GM23338 (cell line): Measurements from ENCODE around the gene IL18R1. TPM values are rescaled to one million over a fixed set of nuclear protein-coding genes. Genes with fewer than 3 reads are reported as not detected.

Source experiments
- ATAC-seq: fragments of 200-7000 bp; cut with Tn5 transposase; 3 replicates; pipeline ENCODE4 v1.9.1; 2020
- DNase-seq: peaks from one replicate; pipeline ENCODE4 v3.0.0-alpha.2; 2015; ENCODE audit warnings: low spot score
- H2AFZ ChIP-seq: fragments of 200-600 bp; sonication (generic); 2 replicates; pipeline ENCODE4 v1.8.0; 2016; ENCODE audit warnings: antibody characterized with exemption, mild to moderate bottlenecking, moderate library complexity
- H3F3A ChIP-seq: fragments of 200-600 bp; sonication (generic); replicated peaks from 2 replicates; pipeline ENCODE4 v1.8.0; 2017; ENCODE audit warnings: antibody characterized with exemption, mixed run types, low read depth
- H3K27ac ChIP-seq: fragments of 200-600 bp; sonication (generic); 2 replicates; pipeline ENCODE4 v1.6.1; 2016; ENCODE audit warnings: low read depth
- H3K27me3 ChIP-seq: fragments of 200-600 bp; sonication (generic); 2 replicates; pipeline ENCODE4 v1.8.0; 2016; ENCODE audit warnings: mild to moderate bottlenecking, mixed run types, moderate library complexity; ENCODE audit not compliant: insufficient read depth
- H3K36me3 ChIP-seq: fragments of 200-600 bp; sonication (generic); 2 replicates; pipeline ENCODE4 v1.8.0; 2016; ENCODE audit warnings: mild to moderate bottlenecking; ENCODE audit not compliant: insufficient read depth
- H3K4me1 ChIP-seq: fragments of 200-600 bp; sonication (generic); 2 replicates; pipeline ENCODE4 v1.8.0; 2016; ENCODE audit warnings: mild to moderate bottlenecking, moderate library complexity; ENCODE audit not compliant: insufficient read depth
- H3K4me2 ChIP-seq: fragments of 200-600 bp; sonication (generic); 2 replicates; pipeline ENCODE4 v1.7.1; 2017; ENCODE audit warnings: mixed run types
- H3K4me3 ChIP-seq: fragments of 200-600 bp; sonication (generic); 2 replicates; pipeline ENCODE4 v1.6.1; 2016; ENCODE audit warnings: mixed run types
- H3K79me2 ChIP-seq: fragments of 200-600 bp; sonication (generic); replicated peaks from 2 replicates; pipeline ENCODE4 v1.8.0; 2017; ENCODE audit warnings: mild to moderate bottlenecking; ENCODE audit not compliant: insufficient read depth
- H3K9me2 ChIP-seq: fragments of 200-600 bp; sonication (generic); 2 replicates; pipeline ENCODE4 v1.8.0; 2017; ENCODE audit not compliant: insufficient read depth
- H4K20me1 ChIP-seq: fragments of 200-600 bp; sonication (generic); replicated peaks from 2 replicates; pipeline ENCODE4 v1.8.0; 2017; ENCODE audit warnings: mild to moderate bottlenecking; ENCODE audit not compliant: insufficient read depth
- H3K27ac Mint-ChIP-seq: 2 replicates; pipeline ENCODE4 v1.8.0; 2020; ENCODE audit warnings: inconsistent platforms, mild to moderate bottlenecking, moderate library complexity, mixed read lengths
- H3K27me3 Mint-ChIP-seq: 3 replicates; pipeline ENCODE4 v1.8.0; 2022; ENCODE audit warnings: low read depth, mild to moderate bottlenecking, moderate library complexity, mixed read lengths, inconsistent platforms; ENCODE audit not compliant: insufficient read depth, poor library complexity
- H3K36me3 Mint-ChIP-seq: 3 replicates; pipeline ENCODE4 v1.8.0; 2021; ENCODE audit warnings: low read depth, mild to moderate bottlenecking, inconsistent platforms, moderate library complexity, mixed read lengths
- H3K4me1 Mint-ChIP-seq: 3 replicates; pipeline ENCODE4 v1.8.0; 2020; ENCODE audit warnings: mild to moderate bottlenecking, inconsistent platforms, mixed read lengths
- H3K4me3 Mint-ChIP-seq: 3 replicates; pipeline ENCODE4 v1.8.0; 2021; ENCODE audit warnings: moderate library complexity, mild to moderate bottlenecking, inconsistent platforms, mixed read lengths
- H3K9me3 Mint-ChIP-seq: 3 replicates; pipeline ENCODE4 v1.8.0; 2020; ENCODE audit warnings: moderate library complexity, mild to moderate bottlenecking, inconsistent platforms, mixed read lengths
- CREB1 ChIP-seq: fragments of 250-450 bp; sonication (Bioruptor Pico); IDR thresholded peaks from 2 replicates; pipeline ENCODE4 v1.5.0; 2020; ENCODE audit warnings: low read depth, mild to moderate bottlenecking, moderate library complexity
- EZH2phosphoT487 ChIP-seq: fragments of 200-600 bp; sonication (generic); IDR thresholded peaks from one replicate; pipeline ENCODE4 v1.8.1; 2018; ENCODE audit warnings: antibody characterized with exemption; ENCODE audit not compliant: unreplicated experiment
- JUNB ChIP-seq: IDR thresholded peaks from one replicate; pipeline ENCODE4 v1.6.1; 2016; ENCODE audit warnings: antibody characterized with exemption; ENCODE audit not compliant: unreplicated experiment
- POLR2AphosphoS5 ChIP-seq: IDR thresholded peaks from 2 replicates; pipeline ENCODE4 v1.6.1; 2016; ENCODE audit warnings: antibody characterized with exemption, low read depth
- polyA plus RNA-seq: library from polyadenylated mRNA; unstranded; fragments of >200 nt; fragmentation: Nextera tagmentation; extraction: Ambion mirVana; gene quantifications from 2 replicates; pipeline ENCODE4 v1.2.1, GENCODE V29; 2016
- total RNA-seq: library from RNA; depleted of rRNA; stranded (reverse); fragments of >200 nt; shearing (Covaris generic); gene quantifications from 2 replicates; pipeline ENCODE4 v1.2.3, GENCODE V29; 2014
- TF ChIP-seq, protein P1 (sequence below): fragments of 250-450 bp; sonication (Bioruptor Pico); IDR thresholded peaks from 2 replicates; pipeline ENCODE4 v1.5.0; 2020; ENCODE audit warnings: mild to moderate bottlenecking, moderate library complexity
- TF ChIP-seq, protein P2 (sequence below): IDR thresholded peaks from 2 replicates; pipeline ENCODE4 v1.6.1; 2016; ENCODE audit warnings: antibody characterized with exemption

The IL18R1 gene
- total and polyA plus RNA-seq, 2 experiments from 2014 or later: 0.17 to 0.39 TPM

- Histone ChIP-seq H2AFZ (no peak overlapping the region), H3F3A (no peaks in the 10 kb centered on the region), H3K9me2 (peaks cover 8% of the 10 kb centered on the region), H3K36me3 (no peaks in the 10 kb centered on the region), H3K27me3 (no peaks in the 10 kb centered on the region), H3K79me2 (no peaks in the 10 kb centered on the region), H3K4me3 (no peak overlapping the region), H3K4me1 (no peaks in the 10 kb centered on the region), H3K4me2 (no peak overlapping the region), H3K27ac (no peak overlapping the region), H4K20me1 (no peaks in the 10 kb centered on the region)
- H3K27me3 Mint-ChIP-seq: no peaks in the 10 kb centered on the region
- DNase-seq (no peak), ATAC-seq (no peak)
- H3K9me3 Mint-ChIP-seq: no peaks in the 10 kb centered on the region
- TF ChIP-seq, protein P1, sequence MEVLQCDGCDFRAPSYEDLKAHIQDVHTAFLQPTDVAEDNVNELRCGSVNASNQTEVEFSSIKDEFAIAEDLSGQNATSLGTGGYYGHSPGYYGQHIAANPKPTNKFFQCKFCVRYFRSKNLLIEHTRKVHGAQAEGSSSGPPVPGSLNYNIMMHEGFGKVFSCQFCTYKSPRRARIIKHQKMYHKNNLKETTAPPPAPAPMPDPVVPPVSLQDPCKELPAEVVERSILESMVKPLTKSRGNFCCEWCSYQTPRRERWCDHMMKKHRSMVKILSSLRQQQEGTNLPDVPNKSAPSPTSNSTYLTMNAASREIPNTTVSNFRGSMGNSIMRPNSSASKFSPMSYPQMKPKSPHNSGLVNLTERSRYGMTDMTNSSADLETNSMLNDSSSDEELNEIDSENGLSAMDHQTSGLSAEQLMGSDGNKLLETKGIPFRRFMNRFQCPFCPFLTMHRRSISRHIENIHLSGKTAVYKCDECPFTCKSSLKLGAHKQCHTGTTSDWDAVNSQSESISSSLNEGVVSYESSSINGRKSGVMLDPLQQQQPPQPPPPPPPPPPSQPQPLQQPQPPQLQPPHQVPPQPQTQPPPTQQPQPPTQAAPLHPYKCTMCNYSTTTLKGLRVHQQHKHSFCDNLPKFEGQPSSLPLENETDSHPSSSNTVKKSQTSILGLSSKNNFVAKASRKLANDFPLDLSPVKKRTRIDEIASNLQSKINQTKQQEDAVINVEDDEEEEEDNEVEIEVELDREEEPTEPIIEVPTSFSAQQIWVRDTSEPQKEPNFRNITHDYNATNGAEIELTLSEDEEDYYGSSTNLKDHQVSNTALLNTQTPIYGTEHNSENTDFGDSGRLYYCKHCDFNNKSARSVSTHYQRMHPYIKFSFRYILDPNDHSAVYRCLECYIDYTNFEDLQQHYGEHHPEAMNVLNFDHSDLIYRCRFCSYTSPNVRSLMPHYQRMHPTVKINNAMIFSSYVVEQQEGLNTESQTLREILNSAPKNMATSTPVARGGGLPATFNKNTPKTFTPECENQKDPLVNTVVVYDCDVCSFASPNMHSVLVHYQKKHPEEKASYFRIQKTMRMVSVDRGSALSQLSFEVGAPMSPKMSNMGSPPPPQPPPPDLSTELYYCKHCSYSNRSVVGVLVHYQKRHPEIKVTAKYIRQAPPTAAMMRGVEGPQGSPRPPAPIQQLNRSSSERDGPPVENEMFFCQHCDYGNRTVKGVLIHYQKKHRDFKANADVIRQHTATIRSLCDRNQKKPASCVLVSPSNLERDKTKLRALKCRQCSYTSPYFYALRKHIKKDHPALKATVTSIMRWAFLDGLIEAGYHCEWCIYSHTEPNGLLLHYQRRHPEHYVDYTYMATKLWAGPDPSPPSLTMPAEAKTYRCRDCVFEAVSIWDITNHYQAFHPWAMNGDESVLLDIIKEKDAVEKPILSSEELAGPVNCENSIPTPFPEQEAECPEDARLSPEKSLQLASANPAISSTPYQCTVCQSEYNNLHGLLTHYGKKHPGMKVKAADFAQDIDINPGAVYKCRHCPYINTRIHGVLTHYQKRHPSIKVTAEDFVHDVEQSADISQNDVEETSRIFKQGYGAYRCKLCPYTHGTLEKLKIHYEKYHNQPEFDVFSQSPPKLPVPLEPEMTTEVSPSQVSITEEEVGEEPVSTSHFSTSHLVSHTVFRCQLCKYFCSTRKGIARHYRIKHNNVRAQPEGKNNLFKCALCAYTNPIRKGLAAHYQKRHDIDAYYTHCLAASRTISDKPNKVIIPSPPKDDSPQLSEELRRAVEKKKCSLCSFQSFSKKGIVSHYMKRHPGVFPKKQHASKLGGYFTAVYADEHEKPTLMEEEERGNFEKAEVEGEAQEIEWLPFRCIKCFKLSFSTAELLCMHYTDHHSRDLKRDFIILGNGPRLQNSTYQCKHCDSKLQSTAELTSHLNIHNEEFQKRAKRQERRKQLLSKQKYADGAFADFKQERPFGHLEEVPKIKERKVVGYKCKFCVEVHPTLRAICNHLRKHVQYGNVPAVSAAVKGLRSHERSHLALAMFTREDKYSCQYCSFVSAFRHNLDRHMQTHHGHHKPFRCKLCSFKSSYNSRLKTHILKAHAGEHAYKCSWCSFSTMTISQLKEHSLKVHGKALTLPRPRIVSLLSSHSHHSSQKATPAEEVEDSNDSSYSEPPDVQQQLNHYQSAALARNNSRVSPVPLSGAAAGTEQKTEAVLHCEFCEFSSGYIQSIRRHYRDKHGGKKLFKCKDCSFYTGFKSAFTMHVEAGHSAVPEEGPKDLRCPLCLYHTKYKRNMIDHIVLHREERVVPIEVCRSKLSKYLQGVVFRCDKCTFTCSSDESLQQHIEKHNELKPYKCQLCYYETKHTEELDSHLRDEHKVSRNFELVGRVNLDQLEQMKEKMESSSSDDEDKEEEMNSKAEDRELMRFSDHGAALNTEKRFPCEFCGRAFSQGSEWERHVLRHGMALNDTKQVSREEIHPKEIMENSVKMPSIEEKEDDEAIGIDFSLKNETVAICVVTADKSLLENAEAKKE (CRISPR knock-in tag): no peak
- TF ChIP-seq EZH2phosphoT487 (no peak), JUNB (no peak), POLR2AphosphoS5 (no peak), CREB1 (no peak)
- TF ChIP-seq, protein P2, sequence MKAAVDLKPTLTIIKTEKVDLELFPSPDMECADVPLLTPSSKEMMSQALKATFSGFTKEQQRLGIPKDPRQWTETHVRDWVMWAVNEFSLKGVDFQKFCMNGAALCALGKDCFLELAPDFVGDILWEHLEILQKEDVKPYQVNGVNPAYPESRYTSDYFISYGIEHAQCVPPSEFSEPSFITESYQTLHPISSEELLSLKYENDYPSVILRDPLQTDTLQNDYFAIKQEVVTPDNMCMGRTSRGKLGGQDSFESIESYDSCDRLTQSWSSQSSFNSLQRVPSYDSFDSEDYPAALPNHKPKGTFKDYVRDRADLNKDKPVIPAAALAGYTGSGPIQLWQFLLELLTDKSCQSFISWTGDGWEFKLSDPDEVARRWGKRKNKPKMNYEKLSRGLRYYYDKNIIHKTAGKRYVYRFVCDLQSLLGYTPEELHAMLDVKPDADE: no peak
- H3K36me3 Mint-ChIP-seq: no peaks in the 10 kb centered on the region
- H3K4me1 Mint-ChIP-seq: no peaks in the 10 kb centered on the region
- H3K4me3 Mint-ChIP-seq: no peak overlapping the region
- H3K27ac Mint-ChIP-seq: no peak overlapping the region
Measured at GRCh38 chr2:102345329-102345920, 10.2 kb upstream of the IL18R1 start.
